WTC11 (cell line): ENCODE data around the gene ROBO1.

Experiments
- E2F5 ChIP-seq: sonication (generic); formaldehyde crosslinking; IDR thresholded peaks from 2 replicates; pipeline ENCODE4 v1.8.1; 2022; ENCODE audit warnings: mild to moderate bottlenecking, moderate library complexity, missing genetic modification reagents
- EMX1 ChIP-seq: fragments of 250-450 bp; sonication (Bioruptor Pico); IDR thresholded peaks from 2 replicates; pipeline ENCODE4 v1.8.0; 2021; ENCODE audit warnings: mild to moderate bottlenecking

- TF ChIP-seq EMX1 (CRISPR knock-in tag) (no peak), E2F5 (CRISPR knock-in tag) (no peak)
Measured at GRCh38 chr3:78712941-78713340, 1054.9 kb downstream of the ROBO1 start.
